ENCODE data around the gene ADPRH.
"Not testable (repeated sequence)": the region's sequence is repeated elsewhere in the genome, so short reads cannot be mapped to it uniquely, and the experiment has no call there.

ADPRH gene

DNA sequence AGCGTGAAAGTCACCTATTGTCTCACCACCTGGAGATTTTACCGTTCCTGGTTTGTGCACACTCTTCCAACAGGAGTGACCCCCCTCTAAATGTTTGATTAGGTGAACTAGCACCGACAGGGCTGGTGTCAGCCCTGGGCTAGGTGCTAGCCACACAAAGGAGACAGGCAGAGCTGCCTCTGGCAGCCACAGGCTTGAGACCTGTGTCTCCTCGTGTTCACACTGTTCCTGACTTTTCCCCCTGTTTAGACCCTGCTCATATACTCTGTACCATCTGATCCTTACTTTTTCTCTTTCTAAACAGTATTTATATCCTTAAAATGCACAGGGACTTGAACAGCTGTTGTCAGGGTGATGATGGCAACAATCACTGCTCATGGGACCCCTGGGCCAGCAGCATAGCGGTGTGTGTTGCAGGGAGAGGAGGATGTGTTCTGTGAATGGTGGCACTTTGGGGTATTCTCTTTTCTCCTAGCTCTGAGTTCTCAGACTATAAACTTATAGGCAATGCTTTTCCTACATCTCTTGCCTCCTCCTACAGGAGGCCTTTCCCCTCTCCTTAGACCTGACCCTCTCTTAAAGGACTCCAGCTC lies 25.4 kb upstream of the ADPRH start:
- DNase-seq (ENCODE audit: insufficient read length, low spot score) (no peak), FAIRE-seq (no peak)
- no peak for TF ChIP-seq POLR2A (IDR thresholded peaks at IDR 0.05; ENCODE audit: low read depth, low read length)

DNA sequence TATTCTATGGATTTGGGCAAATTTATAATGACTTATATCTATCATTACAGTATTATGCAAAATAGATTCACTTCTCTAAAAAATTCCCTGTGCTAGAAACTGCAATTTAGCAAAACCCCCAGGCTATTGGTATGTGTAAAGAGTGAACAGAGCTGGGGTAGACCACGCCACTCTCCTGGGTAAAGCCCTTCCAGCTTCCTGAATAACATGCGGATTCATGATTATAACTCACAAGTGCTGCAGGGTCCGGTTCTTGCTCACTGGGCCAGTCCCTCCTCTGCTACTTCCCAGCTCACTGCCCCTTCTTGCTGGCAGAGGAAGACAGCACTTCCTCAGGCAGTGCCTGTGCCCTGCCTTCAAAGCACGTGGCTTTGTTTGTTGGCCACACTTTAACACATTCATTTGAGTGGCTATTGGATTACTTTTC lies 24.0 kb upstream of the ADPRH start:
- FAIRE-seq: no peak
- TF ChIP-seq POLR2A (IDR thresholded peaks at IDR 0.05; ENCODE audit: low read depth, low read length): no peak
- no peak for DNase-seq (ENCODE audit: insufficient read length, low spot score)

DNA sequence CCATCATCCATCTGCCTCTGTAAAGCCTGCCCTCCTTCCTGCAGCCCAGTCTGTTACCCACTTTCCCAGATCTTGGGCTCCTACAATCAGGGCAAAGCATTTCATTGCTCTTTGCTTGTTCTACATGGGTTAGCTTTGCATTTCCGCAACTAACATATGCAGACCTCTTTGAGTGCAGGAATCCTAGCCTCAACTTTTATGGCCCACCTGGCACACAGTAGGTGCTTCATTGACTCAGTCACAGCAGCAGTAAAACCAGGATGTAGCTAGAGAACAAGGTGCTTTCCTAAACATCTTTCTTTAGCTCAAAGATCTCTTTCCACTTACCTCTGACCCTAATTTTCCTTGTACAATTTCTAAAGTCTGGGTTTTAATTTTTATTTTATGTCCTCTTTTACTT lies 23.4 kb upstream of the ADPRH start:
- FAIRE-seq (no peak), DNase-seq (ENCODE audit: insufficient read length, low spot score) (no peak)
- no peak for TF ChIP-seq POLR2A (IDR thresholded peaks at IDR 0.05; ENCODE audit: low read depth, low read length)

DNA sequence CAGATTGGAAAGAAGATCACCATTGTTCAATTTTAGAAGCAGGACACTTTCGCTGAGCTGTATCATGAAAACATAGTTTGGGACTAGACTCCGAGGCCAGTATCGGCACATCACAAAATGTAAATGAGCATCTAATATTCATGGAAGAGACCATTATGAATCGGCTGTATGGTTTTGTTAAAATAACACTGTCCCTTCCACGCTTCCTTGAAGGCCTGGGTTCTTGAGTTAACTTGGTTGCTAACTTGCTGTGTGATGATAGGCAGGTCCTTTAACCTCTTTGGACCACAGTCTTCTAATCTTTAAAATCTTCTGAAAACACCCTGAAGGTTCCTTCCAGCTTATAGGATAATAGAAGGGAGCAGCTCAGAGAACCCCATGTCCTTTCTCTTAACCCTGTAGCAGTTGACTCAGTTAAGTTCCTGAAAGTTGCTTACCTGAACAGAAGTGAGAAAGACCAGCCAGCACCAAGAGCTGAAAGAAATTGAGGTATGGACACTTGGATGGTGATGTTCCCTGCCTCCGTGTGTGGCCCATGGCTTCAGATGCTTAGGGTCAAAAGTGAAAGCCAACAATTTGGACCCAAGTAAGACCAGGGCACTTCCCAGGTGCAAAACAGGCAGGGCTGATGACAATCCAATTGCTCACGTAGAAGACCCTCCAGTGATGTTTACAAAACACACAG lies 22.0 kb upstream of the ADPRH start:
- no peak for TF ChIP-seq POLR2A (IDR thresholded peaks at IDR 0.05; ENCODE audit: low read depth, low read length)
- FAIRE-seq: no peak
- no peak for DNase-seq (ENCODE audit: insufficient read length, low spot score)

DNA sequence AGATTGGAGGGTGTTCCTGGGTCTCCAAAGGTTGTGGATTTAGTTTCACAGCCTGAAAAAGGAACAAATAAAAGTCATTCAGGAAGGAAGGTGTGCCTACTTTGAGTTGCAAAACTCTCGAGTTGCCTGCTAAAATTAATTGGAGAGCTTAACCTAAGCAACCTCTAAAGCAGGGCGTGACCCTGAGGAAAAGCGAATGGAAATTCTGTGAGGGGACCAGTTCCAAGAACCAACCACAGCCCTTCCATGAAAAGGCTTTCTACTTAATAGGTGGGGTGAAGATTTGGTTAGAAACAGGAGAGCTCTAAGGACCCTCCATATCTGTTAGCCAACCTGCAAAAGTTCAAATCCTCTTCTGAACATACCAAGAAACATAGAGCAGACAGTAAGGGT lies 21.4 kb upstream of the ADPRH start:
- FAIRE-seq (no peak), DNase-seq (ENCODE audit: insufficient read length, low spot score) (no peak)
- TF ChIP-seq POLR2A (IDR thresholded peaks at IDR 0.05; ENCODE audit: low read depth, low read length): no peak

DNA sequence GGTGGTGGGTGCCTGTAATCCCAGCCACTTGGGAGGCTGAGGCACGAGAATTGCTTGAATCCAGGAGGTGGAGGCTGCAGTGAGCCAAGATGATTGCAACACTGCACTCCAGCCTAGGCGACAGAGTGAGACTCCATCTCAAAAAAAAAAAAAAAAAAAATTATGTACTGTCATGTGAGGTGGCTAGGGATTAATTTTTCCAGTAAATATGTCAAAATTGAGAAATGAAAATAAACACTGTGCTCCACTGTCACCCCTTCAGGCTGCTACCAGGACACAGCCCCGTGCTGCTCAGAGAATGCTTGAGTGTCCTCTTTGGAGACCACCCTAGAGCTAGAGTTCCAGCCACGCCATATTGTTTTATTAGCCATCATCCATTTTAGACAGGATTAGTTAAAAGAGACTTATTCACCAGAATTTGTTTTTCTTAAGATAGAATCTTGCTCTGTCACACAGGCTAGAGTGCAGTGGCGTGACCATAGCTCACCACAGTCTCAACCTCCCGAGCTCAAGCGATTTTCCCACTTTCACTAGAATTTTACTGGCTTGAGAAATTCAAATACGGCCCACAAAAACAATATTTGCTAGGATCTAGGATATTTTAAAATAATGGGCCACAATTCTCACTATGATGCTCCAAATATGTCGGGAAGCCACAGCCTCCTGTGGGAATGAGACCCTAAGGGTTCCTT lies 20.5 kb upstream of the ADPRH start:
- FAIRE-seq (no peak), DNase-seq (ENCODE audit: insufficient read length, low spot score) (no peak)
- TF ChIP-seq POLR2A (IDR thresholded peaks at IDR 0.05; ENCODE audit: low read depth, low read length): no peak

DNA sequence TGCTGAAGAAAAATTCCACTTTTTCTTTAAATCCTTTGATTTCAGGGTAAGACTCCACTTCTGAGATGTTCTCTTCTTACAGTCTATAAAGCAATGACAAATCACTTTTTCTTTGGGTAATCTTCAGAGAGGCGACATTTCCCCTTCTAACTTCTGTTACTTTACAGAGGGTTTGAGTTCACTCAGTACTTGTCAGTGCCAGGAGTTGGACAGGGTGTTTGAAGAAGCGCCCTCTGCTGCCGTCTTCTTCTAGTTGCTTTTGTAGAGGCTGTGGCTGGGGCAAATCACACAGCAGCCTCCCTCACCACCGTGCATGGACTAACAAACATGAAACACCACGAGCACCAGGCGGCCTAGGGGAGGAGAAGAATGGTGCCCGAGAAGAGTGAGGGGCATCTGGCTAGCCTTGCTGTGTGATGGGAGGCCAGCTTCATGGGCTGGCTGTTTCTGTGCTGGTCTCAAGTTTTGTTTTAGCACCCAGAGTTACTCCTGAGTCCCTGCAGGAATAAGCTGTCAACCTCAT lies 19.8 kb upstream of the ADPRH start, which contains the start of gene CD80:
TSS of gene CD80 (minus strand) at position 174 of the 523 bp plus-strand sequence. CDS start 1,886 bp downstream, outside the sequence.
- peak; percentile 86 for FAIRE-seq
- TF ChIP-seq POLR2A (IDR thresholded peaks at IDR 0.05; ENCODE audit: low read depth, low read length): no peak
- peak; percentile 30 for DNase-seq (ENCODE audit: insufficient read length, low spot score)

DNA sequence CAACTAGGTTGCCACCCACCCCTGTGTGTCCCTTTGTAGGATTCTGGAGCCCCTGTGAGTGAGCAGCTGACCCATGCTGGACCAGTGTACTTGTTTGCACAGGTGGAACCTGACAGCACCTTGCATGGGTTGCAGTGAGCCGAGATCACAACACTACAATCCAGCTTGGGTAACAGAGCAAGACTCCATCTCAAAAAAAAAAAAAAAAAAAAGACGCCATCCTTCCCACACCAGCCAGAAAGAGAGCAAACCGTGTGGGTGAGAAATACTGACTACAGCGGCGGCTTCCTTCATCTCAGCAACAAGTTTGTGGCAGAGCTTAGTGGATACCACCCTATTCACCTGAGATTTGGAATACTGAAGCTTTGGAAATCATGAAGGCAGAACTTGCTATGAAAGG lies 19.1 kb upstream of the ADPRH start:
- TF ChIP-seq POLR2A (IDR thresholded peaks at IDR 0.05; ENCODE audit: low read depth, low read length): no peak
- DNase-seq (ENCODE audit: insufficient read length, low spot score) (no peak), FAIRE-seq (no peak)

DNA sequence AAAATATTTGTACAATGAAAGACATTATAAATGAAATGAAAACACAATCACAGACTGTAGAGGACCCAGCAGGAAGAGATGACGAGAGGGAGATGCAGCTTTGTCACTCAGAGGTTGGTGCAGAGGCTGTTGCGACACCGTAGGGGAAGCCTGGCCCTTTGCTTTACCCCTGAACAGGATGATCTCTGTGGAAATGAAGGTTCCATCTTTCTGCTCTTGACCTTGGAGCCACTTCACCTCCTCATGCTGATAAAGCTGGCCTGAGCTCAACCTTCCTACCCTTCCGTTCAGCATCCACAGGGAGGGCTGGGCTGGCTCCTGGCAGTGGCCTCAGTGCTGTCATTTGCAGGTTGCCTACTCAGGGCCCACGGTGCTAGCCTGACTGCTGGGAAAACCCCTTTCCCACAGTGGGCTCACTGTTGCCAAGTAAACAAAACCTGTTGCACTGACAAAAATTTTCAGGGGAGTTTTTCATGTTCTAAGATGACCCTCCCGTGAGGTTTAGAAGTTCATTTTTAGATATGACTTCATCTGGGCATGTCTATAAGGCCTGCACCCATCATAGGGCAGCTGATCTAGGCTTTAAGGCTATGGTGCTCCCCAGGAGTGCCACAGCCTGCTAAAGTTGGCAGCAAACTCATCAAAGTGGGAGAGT lies 16.9 kb upstream of the ADPRH start:
- no peak for FAIRE-seq
- DNase-seq (ENCODE audit: insufficient read length, low spot score): no peak
- TF ChIP-seq POLR2A (IDR thresholded peaks at IDR 0.05; ENCODE audit: low read depth, low read length): no peak

DNA sequence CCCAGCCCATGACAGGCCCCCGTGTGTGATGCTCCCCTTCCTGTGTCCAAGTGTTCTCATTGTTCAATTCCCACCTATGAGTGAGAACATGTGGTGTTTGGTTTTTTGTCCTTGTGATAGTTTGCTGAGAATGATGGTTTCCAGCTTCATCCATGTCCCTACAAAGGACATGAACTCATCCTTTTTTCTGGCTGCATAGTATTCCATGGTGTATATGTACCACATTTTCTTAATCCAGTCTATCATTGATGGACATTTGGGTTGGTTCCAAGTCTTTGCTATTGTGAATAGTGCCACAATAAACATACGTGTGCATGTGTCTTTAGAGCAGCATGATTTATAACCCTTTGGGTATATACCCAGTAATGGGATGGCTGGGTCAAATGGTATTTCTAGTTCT lies 16.0 kb upstream of the ADPRH start:
- not testable (repeated sequence) for DNase-seq (ENCODE audit: insufficient read length, low spot score); FAIRE-seq

DNA sequence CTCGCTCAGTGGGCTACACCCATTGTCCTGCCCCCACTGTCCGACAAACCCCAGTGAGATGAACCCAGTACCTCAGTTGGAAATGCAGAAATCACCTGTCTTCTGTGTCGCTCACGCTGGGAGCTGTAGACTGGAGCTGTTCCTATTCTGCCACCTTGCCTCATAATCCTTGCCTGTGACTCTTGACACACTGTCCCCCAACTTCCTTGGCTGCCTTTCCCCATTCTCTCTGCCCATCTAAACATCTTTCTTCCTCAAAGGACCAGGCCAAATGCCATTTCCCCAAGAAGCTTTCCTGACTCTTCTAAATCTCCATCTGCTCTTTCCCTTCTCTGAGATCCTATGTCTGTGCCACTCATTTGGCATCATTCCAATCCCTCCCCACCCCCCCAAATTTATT lies 10.1 kb upstream of the ADPRH start:
- DNase-seq (ENCODE audit: insufficient read length, low spot score) (no peak), FAIRE-seq (no peak)
- TF ChIP-seq POLR2A (IDR thresholded peaks at IDR 0.05; ENCODE audit: low read depth, low read length): no peak

DNA sequence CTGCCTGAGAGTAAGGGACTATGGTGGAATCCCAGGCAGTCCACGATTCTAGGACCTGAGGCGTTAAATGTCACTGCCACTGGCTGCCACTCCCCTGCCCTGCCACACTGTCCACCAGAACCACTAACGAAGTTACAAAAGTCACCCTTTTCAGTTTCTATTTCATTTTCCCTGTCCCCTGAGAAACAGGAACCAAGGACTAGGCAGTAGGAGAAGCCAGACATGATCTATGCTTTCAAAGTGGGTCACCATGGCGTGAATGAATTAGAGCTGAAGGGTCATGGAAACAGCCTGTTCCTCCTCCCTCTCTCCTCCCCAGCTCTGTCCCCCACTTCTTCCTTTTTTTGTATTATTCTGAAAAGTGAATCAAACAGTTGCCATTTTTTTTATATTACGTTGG lies 9.1 kb upstream of the ADPRH start:
- FAIRE-seq (no peak), DNase-seq (ENCODE audit: insufficient read length, low spot score) (no peak)
- no peak for TF ChIP-seq POLR2A (IDR thresholded peaks at IDR 0.05; ENCODE audit: low read depth, low read length)

DNA sequence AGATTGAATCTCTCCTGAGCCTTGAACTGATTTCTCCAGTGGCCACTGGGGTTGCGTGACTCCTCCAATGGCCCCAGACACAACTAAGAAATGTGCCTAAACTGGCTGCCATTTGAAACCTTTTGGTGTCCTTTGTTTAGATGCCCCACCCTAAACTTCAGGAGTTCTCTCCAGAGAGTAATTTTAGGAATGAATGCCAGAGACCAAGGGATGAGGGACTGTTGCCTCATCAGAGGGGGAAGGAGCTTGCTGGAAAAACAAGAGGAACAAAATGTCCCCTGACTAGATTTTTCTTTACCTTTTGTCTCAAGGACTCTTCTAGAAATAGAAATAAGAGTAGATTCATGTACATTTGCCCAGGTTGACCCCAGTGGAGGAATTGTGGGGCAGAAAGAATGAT lies 8.1 kb upstream of the ADPRH start:
- no peak for TF ChIP-seq POLR2A (IDR thresholded peaks at IDR 0.05; ENCODE audit: low read depth, low read length)
- FAIRE-seq: no peak
- DNase-seq (ENCODE audit: insufficient read length, low spot score): no peak

DNA sequence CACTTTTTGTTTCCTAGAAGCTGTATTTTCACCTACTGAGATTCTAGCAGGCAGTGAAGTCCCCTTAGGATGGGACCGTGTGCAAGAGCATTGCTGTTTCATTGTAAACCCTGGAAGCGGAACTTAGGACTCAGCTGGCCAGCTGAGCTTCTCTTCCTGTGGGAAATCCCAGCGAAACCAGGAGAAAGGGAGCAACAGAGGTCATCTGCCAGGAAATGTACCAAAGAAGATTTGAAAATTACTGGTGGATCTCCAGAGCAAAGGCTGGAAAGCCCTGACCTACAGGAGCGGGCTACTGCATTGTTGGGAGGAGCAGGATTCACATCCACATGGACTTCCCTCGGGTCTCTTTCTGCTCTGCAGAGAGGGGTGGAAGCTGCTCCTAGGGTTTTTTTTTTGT lies 7.6 kb upstream of the ADPRH start:
- no peak for DNase-seq (ENCODE audit: insufficient read length, low spot score)
- FAIRE-seq: no peak
- TF ChIP-seq POLR2A (IDR thresholded peaks at IDR 0.05; ENCODE audit: low read depth, low read length): no peak

Data from H54 (cell line).